HCT116 (cell line): Measurements from ENCODE around the gene IRF2BP2. TPM values are rescaled to one million over a fixed set of nuclear protein-coding genes. Genes with fewer than 3 reads are reported as not detected.

ENCODE experiments used
- ATAC-seq: fragments of 200-7000 bp; cut with Tn5 transposase; 2 replicates; pipeline ENCODE4 v1.9.1; 2020; ENCODE audit warnings: mild to moderate bottlenecking, moderate library complexity
- BruUV-seq: library from RNA; stranded (reverse); fragments of 400-500 nt; replicated peaks from 2 replicates; lab custom pipeline; 2021; lab: Mats Ljungman, UMichigan
- CTCF ChIA-PET: fragments of 300-600 bp; sonication (Branson Sonifier 250); formaldehyde crosslinking; loops from one replicate; lab custom pipeline; 2021; ENCODE audit warnings: antibody characterized with exemption; lab: Charles Lee
- POLR2A ChIA-PET: fragments of 300-600, 350-600 bp; sonication (Branson Sonifier 250); formaldehyde crosslinking; loops from one replicate; lab custom pipeline; 2021; ENCODE audit warnings: antibody characterized with exemption; lab: Charles Lee
- RAD21 ChIA-PET, 2 experiments: fragments of 300-600 bp; sonication (Branson Sonifier 250); formaldehyde crosslinking; loops; one replicate each; lab custom pipeline; 2023; ENCODE audit warnings: low total read pairs in 2 of 2; ENCODE audit not compliant: uncharacterized antibody in 2 of 2, unreplicated experiment in 2 of 2, low non-redundant PET in 1 of 2; lab: Charles Lee
- DNase-seq: peaks from one replicate; pipeline ENCODE4 v3.0.0-alpha.2; 2010; ENCODE audit warnings: low read depth, low spot score
- H2AFZ ChIP-seq: fragments of 200-600 bp; shearing (Covaris generic), sonication (generic); 2 replicates; pipeline ENCODE4 v1.6.1; 2017; ENCODE audit warnings: low read depth, mixed run types, mixed read lengths, antibody characterized with exemption, low read length; ENCODE audit not compliant: poor library complexity, severe bottlenecking
- H3K27ac ChIP-seq: 2 replicates; pipeline ENCODE4 v1.5.1; 2012; ENCODE audit warnings: low read depth, low read length
- H3K27me3 ChIP-seq: fragments of 200-600 bp; sonication (generic); 2 replicates; pipeline ENCODE4 v1.6.1; 2016; ENCODE audit warnings: mixed run types, low read length, mixed read lengths; ENCODE audit not compliant: insufficient read depth
- H3K36me3 ChIP-seq, 2 experiments: fragments of 200-500 bp in 1 of 2; fragments of 200-600 bp in 1 of 2; sonication (Bioruptor generic) in 1 of 2; sonication (generic) in 1 of 2; 2 replicates each; pipeline versions ENCODE4 v1.5.1 to v1.6.1; 2014 to 2016; ENCODE audit warnings: low read length in 2 of 2, inconsistent platforms in 1 of 2, mixed read lengths in 1 of 2, mixed run types in 1 of 2; ENCODE audit not compliant: insufficient read depth in 2 of 2, control insufficient read depth in 1 of 2
- H3K4me1 ChIP-seq, 2 experiments: fragments of 200-600 bp in 1 of 2; sonication (generic) in 1 of 2; 2 replicates each; pipeline versions ENCODE4 v1.5.1 to v1.6.1; 2012 to 2017; ENCODE audit warnings: low read length in 2 of 2, inconsistent platforms in 1 of 2, mild to moderate bottlenecking in 1 of 2, mixed read lengths in 1 of 2, mixed run types in 1 of 2, moderate library complexity in 1 of 2; ENCODE audit not compliant: insufficient read depth in 2 of 2, control insufficient read depth in 1 of 2
- H3K4me2 ChIP-seq: fragments of 200-600 bp; sonication (generic); 2 replicates; pipeline ENCODE4 v1.6.1; 2017; ENCODE audit warnings: mixed run types, low read length, mixed read lengths
- H3K4me3 ChIP-seq, 2 experiments: fragments of 200-600 bp in 1 of 2; sonication (generic) in 1 of 2; replicated peaks in 1 of 2; 2 replicates each; pipeline ENCODE4 v1.5.1; 2011 to 2016; ENCODE audit warnings: low read length in 2 of 2, control low read depth in 1 of 2, low read depth in 1 of 2, mild to moderate bottlenecking in 1 of 2, mixed read lengths in 1 of 2, mixed run types in 1 of 2
- H3K79me2 ChIP-seq: fragments of 200-600 bp; sonication (generic); 2 replicates; pipeline ENCODE4 v1.6.1; 2017; ENCODE audit warnings: mild to moderate bottlenecking, mixed run types, low read length, moderate library complexity, mixed read lengths; ENCODE audit not compliant: insufficient read depth
- H3K9ac ChIP-seq: fragments of 200-600 bp; sonication (generic); 2 replicates; pipeline ENCODE4 v1.6.1; 2016; ENCODE audit warnings: low read length, mixed read lengths
- H3K9me2 ChIP-seq: fragments of 200-600 bp; sonication (generic), shearing (Covaris generic); 2 replicates; pipeline ENCODE4 v1.6.1; 2017; ENCODE audit warnings: mixed run types, mild to moderate bottlenecking, moderate library complexity; ENCODE audit not compliant: insufficient read depth
- H3K9me3 ChIP-seq, 2 experiments: fragments of 200-500 bp in 1 of 2; fragments of 200-600 bp in 1 of 2; sonication (Bioruptor generic) in 1 of 2; sonication (generic) in 1 of 2; 2 replicates each; pipeline ENCODE4 v1.6.1; 2014 to 2017; ENCODE audit warnings: low read length in 2 of 2, mixed read lengths in 2 of 2, inconsistent platforms in 1 of 2, low read depth in 1 of 2, mild to moderate bottlenecking in 1 of 2, mixed run types in 1 of 2, moderate library complexity in 1 of 2; ENCODE audit not compliant: control insufficient read depth in 1 of 2, insufficient read depth in 1 of 2
- H4K20me1 ChIP-seq: fragments of 200-600 bp; sonication (generic), shearing (Covaris generic); 2 replicates; pipeline ENCODE4 v1.6.1; 2017; ENCODE audit warnings: mixed run types, mild to moderate bottlenecking, moderate library complexity; ENCODE audit not compliant: insufficient read depth
- ATF3 ChIP-seq: IDR thresholded peaks from 2 replicates; pipeline ENCODE4 v1.6.1; 2012
- CEBPB ChIP-seq: IDR thresholded peaks from 2 replicates; pipeline ENCODE4 v1.6.1; 2012; ENCODE audit warnings: low read depth
- EZH2 ChIP-seq: fragments of 200-600 bp; sonication (generic); IDR thresholded peaks from 2 replicates; pipeline ENCODE4 v1.6.1; 2017; ENCODE audit warnings: antibody characterized with exemption, mixed run types
- FOSL1 ChIP-seq: IDR thresholded peaks from 2 replicates; pipeline ENCODE4 v1.6.1; 2012; ENCODE audit warnings: low read depth
- JUND ChIP-seq: IDR thresholded peaks from 2 replicates; pipeline ENCODE4 v1.6.1; 2012
- RAD21 ChIP-seq: IDR thresholded peaks from 2 replicates; pipeline ENCODE4 v1.6.1; 2012; ENCODE audit warnings: low read depth, mild to moderate bottlenecking
- SP1 ChIP-seq: IDR thresholded peaks from 2 replicates; pipeline ENCODE4 v1.6.1; 2012; ENCODE audit warnings: low read depth
- ZBTB33 ChIP-seq: IDR thresholded peaks from 2 replicates; pipeline ENCODE4 v1.6.1; 2011; ENCODE audit warnings: mild to moderate bottlenecking, low read length, moderate library complexity; ENCODE audit not compliant: insufficient replicate concordance; ENCODE audit errors: extremely low read depth
- ZNF274 ChIP-seq: fragments of 200-500 bp; sonication (Bioruptor generic); IDR thresholded peaks from 2 replicates; pipeline ENCODE4 v1.6.1; 2014; ENCODE audit warnings: mild to moderate bottlenecking, low read depth, low read length, inconsistent platforms
- intact Hi-C: fragments of 100-400 bp; cut with micrococcal nuclease; formaldehyde crosslinking; loops from 2 replicates; pipeline ENCODE4 v1.10.0; 2022
- total RNA-seq: library from RNA; stranded (reverse); gene quantifications from one replicate; pipeline ENCODE4 v1.2.1, GENCODE V29; 2021; ENCODE audit not compliant: unreplicated experiment

IRF2BP2 gene
- total RNA-seq, 1 experiment from 2014 or later = 61.3 TPM

- intact Hi-C loops = no loop called here
- Histone ChIP-seq H3K9me3 (no peaks in the 10 kb centered on the region), H2AFZ (no peak overlapping the region), H3K36me3 (no peaks in the 10 kb centered on the region), H3K4me1 (no peaks in the 10 kb centered on the region), H3K79me2 (no peaks in the 10 kb centered on the region), H3K9me2 (no peaks in the 10 kb centered on the region), H3K4me2 (no peak overlapping the region), H3K9ac (no peak overlapping the region), H3K27me3 (no peaks in the 10 kb centered on the region), H3K27ac (no peak overlapping the region), H4K20me1 (0 out of 2 replicates have a peak, but pooled peaks cover 3% of the 10 kb centered on the region), H3K4me3 (no peak overlapping the region)
- DNase-seq = no peak
- ChIA-PET POLR2A (interaction anchor here (0.6 kb wide), 1 partner anchor 852 kb away, joined by 3 read pairs; no protein-coding TSS in a partner anchor), RAD21 (no interaction called here), CTCF (no interaction called here)
- TF ChIP-seq ZBTB33 (no peak), ATF3 (no peak), JUND (no peak)
- no TSS peak for BruUV-seq
- no peak for ATAC-seq
These were observed 18.8 kb downstream of the IRF2BP2 start for GRCh38 chr1:234591131-234591530.

GRCh38 chr1:234589854-234590620, 19.9 kb downstream of the IRF2BP2 start:
- intact Hi-C loops = no loop called here
- ChIA-PET RAD21 (no interaction called here), CTCF (no interaction called here), POLR2A (interaction anchor here (1.1 kb wide), 1 partner anchor 428 kb away, joined by 3 read pairs; no protein-coding TSS in a partner anchor)
- Histone ChIP-seq H3K9me3 (no peaks in the 10 kb centered on the region), H3K27ac (no peak overlapping the region), H4K20me1 (0 out of 2 replicates have a peak, but pooled peaks cover 3% of the 10 kb centered on the region), H3K9me2 (no peaks in the 10 kb centered on the region), H3K4me1 (no peaks in the 10 kb centered on the region), H3K79me2 (no peaks in the 10 kb centered on the region), H3K4me2 (no peak overlapping the region), H3K9ac (no peak overlapping the region), H3K36me3 (no peaks in the 10 kb centered on the region), H3K27me3 (no peaks in the 10 kb centered on the region), H3K4me3 (no peak overlapping the region), H2AFZ (no peak overlapping the region)
- ATAC-seq (peak; percentile 67), DNase-seq (no peak)
- BruUV-seq = no TSS peak
- TF ChIP-seq FOSL1 = no peak
- no peak for TF ChIP-seq ZNF274
- no peak for TF ChIP-seq EZH2
- TF ChIP-seq RAD21 = no peak
- no peak for TF ChIP-seq CEBPB
- TF ChIP-seq ZBTB33 = no peak
- no peak for TF ChIP-seq SP1
- TF ChIP-seq ATF3 = no peak
